PC-9 (cell line): ENCODE data around the gene NFIX.

Experiments
- CTCF ChIP-seq: fragments of 200-600 bp; sonication (generic); conservative IDR thresholded peaks from 2 replicates; pipeline ENCODE4 v1.6.1; 2017; ENCODE audit warnings: mixed run types, antibody characterized with exemption, mild to moderate bottlenecking, moderate library complexity
- EZH2 ChIP-seq: fragments of 200-600 bp; sonication (generic); IDR thresholded peaks from 2 replicates; pipeline ENCODE4 v1.8.0; 2017; ENCODE audit warnings: antibody characterized with exemption, low read depth

- TF ChIP-seq CTCF (no peak), EZH2 (no peak)
Measured at GRCh38 chr19:13017306-13018034, 22.2 kb downstream of the NFIX start.
